ENCODE data around the gene OAS2. TPM values are rescaled to one million over a fixed set of nuclear protein-coding genes. Genes with fewer than 3 reads are reported as not detected.

The OAS2 gene
- total and polyA plus RNA-seq, 9 of the 15 experiments (the other 6 are each of a cell fraction or from before 2014, with no cell fraction given) = 0.13 to 0.85 TPM; not detected in 7

GRCh38 chr12:113052326-113052725 lies 74.0 kb downstream of the OAS2 start:
- Histone ChIP-seq H4K20me1 (replicated peaks; ENCODE audit: control insufficient read depth, insufficient read depth, low read length) (peaks cover 6% of the 10 kb centered on the region; the same call in 1 of the 2 replicates), H3K27me3 (ENCODE audit: control insufficient read depth in 2 of 2, insufficient read depth in 2 of 2, low read length in 2 of 2) (peaks cover 5 to 31% of the 10 kb centered on the region in 2 experiments; a peak in 3 of 5 replicates), H3K4me3 (no peak overlapping the region), H3K9me1 (ENCODE audit: control insufficient read depth, insufficient read depth, low read length) (no peaks in the 10 kb centered on the region), H2AFZ (ENCODE audit: low read depth, low read length) (no peak overlapping the region), H3K4me1 (replicated peaks in 1 of 2; ENCODE audit: control insufficient read depth in 2 of 2, insufficient read depth in 2 of 2, low read length in 2 of 2) (peaks cover 0 to 9% of the 10 kb centered on the region in 2 experiments; a peak in 2 of 5 replicates), H3K36me3 (ENCODE audit: control insufficient read depth, insufficient read depth, low read length) (no peaks in the 10 kb centered on the region), H3K79me2 (ENCODE audit: control insufficient read depth, insufficient read depth, low read length) (no peaks in the 10 kb centered on the region), H3K9ac (ENCODE audit: insufficient read depth in 1 of 2, low read depth in 2 of 2, low read length in 2 of 2) (no peak overlapping the region), H3K4me2 (ENCODE audit: insufficient read depth, low read length) (no peak overlapping the region), H3K27ac (ENCODE audit: extremely low read depth, low read depth, low read length) (no peak overlapping the region), H3K9me3 (replicated peaks; ENCODE audit: control insufficient read depth, insufficient read depth, low read depth, low read length) (no peaks in the 10 kb centered on the region)
- intact Hi-C loops (cut with micrococcal nuclease) (no loop called here), in situ Hi-C loops (cut with MboI) (no loop called here)
- no TSS peak for BruUV-seq (replicated peaks)
- DNase-seq (ENCODE audit: extremely low read depth in 1 of 4, low spot score in 3 of 4) (no peak), ATAC-seq (no peak), FAIRE-seq (no peak)
- TF ChIP-seq ZBTB12 (CRISPR knock-in tag; IDR thresholded peaks at IDR 0.05) = no peak
- no peak for TF ChIP-seq FOS (IDR thresholded peaks at IDR 0.05; ENCODE audit: extremely low read depth, insufficient read length)
- TF ChIP-seq GTF2A2 (tag; IDR thresholded peaks at IDR 0.05) = no peak
- TF ChIP-seq ZNF12 (CRISPR knock-in tag; IDR thresholded peaks at IDR 0.05) = no peak
- no peak for TF ChIP-seq RBM25 (IDR thresholded peaks at IDR 0.05; ENCODE audit: low read depth, low read length, severe bottlenecking)
- no peak for TF ChIP-seq PML (IDR thresholded peaks at IDR 0.05; ENCODE audit: low read length)
- TF ChIP-seq CC2D1A (IDR thresholded peaks at IDR 0.05) = no peak
- 0% methylated on average over 4 of the region's 4 CpGs for WGBS (ENCODE audit: insufficient coverage, low coverage, missing lambda C conversion rate)
- ChIA-PET CTCF (ENCODE audit: low intra/inter-chr PET ratio) (no interaction called here), POLR2A (interaction anchor here (0.6 kb wide), 1 partner anchor 201 kb away, joined by 4 read pairs; no protein-coding TSS in a partner anchor)
